GM12878 (cell line): ENCODE results near the gene LMTK2.

Experiments
- BCL3 ChIP-seq: IDR thresholded peaks from 2 replicates; pipeline ENCODE4 v1.6.1; 2011; ENCODE audit warnings: borderline replicate concordance, low read depth, mild to moderate bottlenecking, moderate library complexity, low read length; ENCODE audit not compliant: insufficient read depth, poor library complexity, severe bottlenecking
- CTCF ChIP-seq, 3 experiments: IDR thresholded peaks in 2 of 3; conservative IDR thresholded peaks in 1 of 3; 2 replicates each; pipeline ENCODE4 v1.5.1; 2011; ENCODE audit warnings: low read depth in 3 of 3, low read length in 3 of 3, mild to moderate bottlenecking in 3 of 3, control low read depth in 2 of 3, moderate library complexity in 2 of 3, inconsistent platforms in 1 of 3, mixed read lengths in 1 of 3; ENCODE audit not compliant: control insufficient read depth in 2 of 3, insufficient read depth in 1 of 3; ENCODE audit errors: extremely low read depth in 1 of 3
- ELK1 ChIP-seq: IDR thresholded peaks from 2 replicates; pipeline ENCODE4 v1.6.1; 2012; ENCODE audit warnings: low read depth, low read length, improper control_type of control experiment
- EZH2 ChIP-seq: IDR thresholded peaks from 2 replicates; pipeline ENCODE4 v1.6.1; 2012; ENCODE audit warnings: low read depth, mild to moderate bottlenecking, control low read depth, inconsistent platforms, low read length, borderline replicate concordance; ENCODE audit not compliant: control insufficient read depth
- FOXM1 ChIP-seq: IDR thresholded peaks from 2 replicates; pipeline ENCODE4 v1.6.1; 2012; ENCODE audit warnings: low read depth, mild to moderate bottlenecking, inconsistent platforms, low read length, moderate library complexity
- JUND ChIP-seq: IDR thresholded peaks from 2 replicates; pipeline ENCODE4 v1.6.1; 2012; ENCODE audit warnings: low read depth, mild to moderate bottlenecking, low read length, improper control_type of control experiment, moderate library complexity
- MXI1 ChIP-seq: fragments of 150-350 bp; IDR thresholded peaks from 2 replicates; pipeline ENCODE4 v1.6.1; 2011; ENCODE audit warnings: low read depth, mild to moderate bottlenecking, inconsistent platforms, low read length, improper control_type of control experiment
- NFIC ChIP-seq: IDR thresholded peaks from 2 replicates; pipeline ENCODE4 v1.6.1; 2012; ENCODE audit warnings: low read depth, mild to moderate bottlenecking, inconsistent platforms, low read length, moderate library complexity
- POLR2A ChIP-seq: IDR thresholded peaks from 2 replicates; pipeline ENCODE4 v1.6.1; 2011; ENCODE audit warnings: low read depth, mild to moderate bottlenecking, low read length
- SMAD1 ChIP-seq: fragments of 450-650 bp; IDR thresholded peaks from 2 replicates; pipeline ENCODE4 v1.6.1; 2018; ENCODE audit warnings: mild to moderate bottlenecking, low read depth; ENCODE audit not compliant: partially characterized antibody
- TAF1 ChIP-seq: IDR thresholded peaks from 2 replicates; pipeline ENCODE4 v1.6.1; 2011; ENCODE audit warnings: mild to moderate bottlenecking, low read depth, low read length, borderline replicate concordance

- no peak for TF ChIP-seq CTCF (IDR thresholded peaks at IDR 0.05 in 2 of 3, conservative IDR thresholded peaks at IDR 0.05 in 1 of 3; ENCODE audit: control insufficient read depth in 2 of 3, extremely low read depth in 1 of 3, insufficient read depth in 1 of 3, low read depth in 3 of 3, low read length in 3 of 3)
- no peak for TF ChIP-seq ELK1
- TF ChIP-seq FOXM1: no peak
- TF ChIP-seq POLR2A: no peak
- TF ChIP-seq JUND: no peak
- TF ChIP-seq EZH2: no peak
- no peak for TF ChIP-seq BCL3
- TF ChIP-seq TAF1: no peak
- TF ChIP-seq SMAD1: no peak
- no peak for TF ChIP-seq NFIC
- TF ChIP-seq MXI1: no peak
Observed at GRCh38 chr7:98249106-98249505, 142.4 kb downstream of the LMTK2 start.
